Muscle of arm (tissue), 12 donors: ENCODE results near the gene DUOXA2. TPM values are rescaled to one million over a fixed set of nuclear protein-coding genes. Genes with fewer than 3 reads are reported as not detected.
"Not testable (repeated sequence)": the region's sequence is repeated elsewhere in the genome, so short reads cannot be mapped to it uniquely, and the experiment has no call there.

Experiments
- DNase-seq: peaks from one replicate; pipeline ENCODE4 v3.0.0-alpha.2; 2013
- polyA plus RNA-seq, 12 donors: library from polyadenylated mRNA; unstranded; fragments of 120-200 nt; gene quantifications; one replicate each; pipeline ENCODE4 v1.2.1, GENCODE V29; 2013; ENCODE audit not compliant: insufficient read length in 12 of 12

Gene DUOXA2
- polyA plus RNA-seq, 12 donors = 0.16 to 1.2 TPM; not detected in 10

DNA sequence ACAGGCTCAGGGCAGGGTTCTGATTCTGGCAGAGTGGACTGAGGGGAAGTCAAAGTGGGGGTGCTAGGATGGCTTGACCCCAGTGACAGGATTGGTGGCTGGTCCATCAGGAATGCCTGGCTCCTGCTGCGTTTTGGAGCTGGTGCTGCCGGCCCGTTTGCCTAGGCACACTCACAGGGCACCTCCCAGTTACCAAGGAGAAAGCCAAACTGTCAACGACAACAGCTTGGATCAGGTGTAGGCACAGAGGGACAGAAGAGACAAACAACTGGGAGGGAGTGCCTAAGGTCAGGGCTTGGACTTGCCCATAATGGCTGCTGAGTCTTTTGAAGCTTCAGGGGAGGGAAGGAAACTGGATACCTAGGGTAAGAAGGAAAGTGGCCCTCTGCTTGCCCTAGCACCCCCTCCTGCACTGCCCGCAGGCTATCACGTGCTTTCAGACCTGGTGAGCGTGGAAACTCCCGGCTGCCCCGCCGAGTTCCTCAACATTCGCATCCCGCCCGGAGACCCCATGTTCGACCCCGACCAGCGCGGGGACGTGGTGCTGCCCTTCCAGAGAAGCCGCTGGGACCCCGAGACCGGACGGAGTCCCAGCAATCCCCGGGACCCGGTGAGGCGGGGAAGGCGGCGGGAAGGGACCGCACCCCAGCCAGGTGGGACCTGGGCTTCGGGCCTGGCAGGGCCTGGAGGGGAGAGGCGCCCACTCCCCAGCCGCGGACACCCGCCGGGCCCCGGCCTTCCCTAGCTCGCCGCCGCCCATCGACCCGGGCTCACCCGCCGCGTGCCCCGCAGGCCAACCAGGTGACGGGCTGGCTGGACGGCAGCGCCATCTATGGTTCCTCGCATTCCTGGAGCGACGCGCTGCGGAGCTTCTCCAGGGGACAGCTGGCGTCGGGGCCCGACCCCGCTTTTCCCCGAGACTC is 20.8 kb downstream of the DUOXA2 start:
- DNase-seq = no peak

DNA sequence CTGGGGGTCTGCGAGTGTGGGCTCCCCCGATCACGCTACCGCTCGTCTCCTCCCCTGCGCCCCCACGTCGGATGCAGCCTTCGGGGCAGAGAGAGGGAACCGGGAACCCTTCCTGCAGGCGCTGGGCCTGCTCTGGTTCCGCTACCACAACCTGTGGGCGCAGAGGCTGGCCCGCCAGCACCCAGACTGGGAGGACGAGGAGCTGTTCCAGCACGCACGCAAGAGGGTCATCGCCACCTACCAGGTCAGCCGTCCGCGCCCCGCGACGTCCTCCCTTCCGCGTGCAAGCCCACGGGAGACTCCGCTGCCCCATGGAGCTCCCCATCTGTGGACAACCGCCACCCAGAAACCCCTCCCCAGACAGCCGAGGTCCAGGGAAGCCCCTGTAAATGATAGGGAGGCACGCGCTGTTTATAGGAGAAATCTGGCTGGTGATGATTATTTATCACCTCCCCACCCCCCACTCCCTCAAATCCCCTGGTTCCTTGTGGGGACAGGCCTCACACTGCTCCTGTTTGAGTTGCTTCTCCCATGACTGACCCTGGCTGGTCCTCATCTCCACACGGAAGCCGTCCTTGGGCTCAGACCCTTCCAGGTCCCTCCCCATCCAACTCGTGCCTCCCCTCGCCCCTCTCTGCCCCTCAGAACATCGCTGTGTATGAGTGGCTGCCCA is 21.7 kb downstream of the DUOXA2 start:
- DNase-seq = not testable (repeated sequence)

DNA sequence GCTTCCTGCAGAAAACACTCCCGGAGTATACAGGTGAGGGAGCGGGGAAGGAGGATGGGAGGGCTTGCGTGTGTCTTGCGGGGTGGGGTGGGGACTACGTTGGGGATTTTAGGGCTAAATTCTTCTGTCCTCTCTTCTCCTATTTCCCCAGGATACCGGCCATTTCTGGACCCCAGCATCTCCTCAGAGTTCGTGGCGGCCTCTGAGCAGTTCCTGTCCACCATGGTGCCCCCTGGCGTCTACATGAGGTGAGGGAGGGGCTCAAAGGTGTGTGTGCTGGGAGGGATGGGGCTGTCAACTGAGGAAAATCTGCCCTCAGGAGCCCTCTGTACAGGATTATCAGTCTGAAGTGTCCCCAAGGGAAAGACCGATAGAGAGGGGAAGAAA is 22.2 kb downstream of the DUOXA2 start:
- no peak for DNase-seq

DNA sequence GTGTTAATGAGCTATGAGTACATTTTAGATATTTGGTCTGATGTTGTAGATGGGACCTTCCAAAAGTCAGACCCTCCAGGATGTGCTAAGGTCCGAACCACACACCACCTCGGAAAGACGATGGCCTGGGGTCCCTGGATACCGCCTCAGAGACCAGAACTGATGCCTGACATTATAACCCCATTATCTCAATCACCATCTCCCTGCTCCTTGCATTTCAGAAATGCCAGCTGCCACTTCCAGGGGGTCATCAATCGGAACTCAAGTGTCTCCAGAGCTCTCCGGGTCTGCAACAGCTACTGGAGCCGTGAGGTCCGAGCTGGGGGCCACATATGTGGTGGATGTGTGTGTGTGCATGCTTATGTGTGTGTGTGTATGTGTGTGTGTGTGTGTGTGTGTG is 23.6 kb downstream of the DUOXA2 start:
- no peak for DNase-seq

DNA sequence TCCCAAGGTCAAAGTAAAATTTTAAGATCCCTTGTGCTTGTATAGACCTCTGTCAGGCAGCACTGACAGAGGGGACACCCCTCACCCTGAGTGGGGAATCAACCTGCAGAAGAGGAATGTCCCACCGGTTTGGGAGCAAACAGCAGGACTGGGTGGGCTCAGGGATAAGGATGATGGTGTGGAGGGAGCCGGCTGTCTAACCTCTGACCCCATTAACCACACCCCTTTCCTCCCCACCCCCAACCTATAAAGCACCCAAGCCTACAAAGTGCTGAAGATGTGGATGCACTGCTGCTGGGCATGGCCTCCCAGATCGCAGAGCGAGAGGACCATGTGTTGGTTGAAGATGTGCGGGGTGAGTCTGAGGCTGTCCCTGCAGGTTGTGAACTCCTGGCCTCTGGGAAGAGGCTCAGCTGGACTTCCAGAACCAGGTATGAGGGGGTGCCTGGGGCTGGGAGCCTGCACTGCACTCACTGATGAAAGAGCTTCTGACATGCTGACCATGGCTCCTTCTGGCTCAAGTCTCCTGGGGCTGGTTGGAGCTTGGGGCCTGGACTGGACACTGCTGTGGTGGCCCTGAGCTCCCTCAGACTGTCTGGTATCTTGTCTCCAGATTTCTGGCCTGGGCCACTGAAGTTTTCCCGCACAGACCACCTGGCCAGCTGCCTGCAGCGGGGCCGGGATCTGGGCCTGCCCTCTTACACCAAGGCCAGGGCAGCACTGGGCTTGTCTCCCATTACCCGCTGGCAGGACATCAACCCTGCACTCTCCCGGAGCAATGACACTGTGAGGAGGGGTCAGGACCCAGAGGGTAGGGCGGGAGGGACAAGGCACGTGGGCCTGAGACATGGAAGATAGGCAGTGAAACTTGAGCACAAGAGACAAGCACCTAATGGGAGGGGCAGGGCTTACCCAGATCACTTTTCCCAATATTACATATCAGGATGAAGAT is 25.0 kb downstream of the DUOXA2 start:
- no peak for DNase-seq

DNA sequence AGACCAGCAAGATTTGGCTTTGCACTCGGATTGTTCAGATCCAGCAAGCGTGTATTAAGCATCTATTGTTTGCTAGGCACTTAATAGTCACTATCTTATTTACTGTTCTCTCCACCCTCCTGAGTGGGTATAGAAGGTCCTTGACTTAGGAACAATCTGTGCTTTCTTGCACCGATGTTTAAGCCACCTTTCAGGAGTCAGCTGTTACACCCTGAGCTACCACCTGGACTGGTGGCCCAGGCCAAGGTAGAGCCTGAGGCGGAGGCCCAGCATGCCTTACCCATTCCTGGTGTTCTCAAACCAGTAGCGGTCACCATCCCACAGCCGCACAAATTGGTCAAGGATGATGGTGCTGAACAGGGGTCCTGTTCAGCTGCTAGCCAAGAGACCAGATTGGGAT is 25.6 kb downstream of the DUOXA2 start:
- no peak for DNase-seq

DNA sequence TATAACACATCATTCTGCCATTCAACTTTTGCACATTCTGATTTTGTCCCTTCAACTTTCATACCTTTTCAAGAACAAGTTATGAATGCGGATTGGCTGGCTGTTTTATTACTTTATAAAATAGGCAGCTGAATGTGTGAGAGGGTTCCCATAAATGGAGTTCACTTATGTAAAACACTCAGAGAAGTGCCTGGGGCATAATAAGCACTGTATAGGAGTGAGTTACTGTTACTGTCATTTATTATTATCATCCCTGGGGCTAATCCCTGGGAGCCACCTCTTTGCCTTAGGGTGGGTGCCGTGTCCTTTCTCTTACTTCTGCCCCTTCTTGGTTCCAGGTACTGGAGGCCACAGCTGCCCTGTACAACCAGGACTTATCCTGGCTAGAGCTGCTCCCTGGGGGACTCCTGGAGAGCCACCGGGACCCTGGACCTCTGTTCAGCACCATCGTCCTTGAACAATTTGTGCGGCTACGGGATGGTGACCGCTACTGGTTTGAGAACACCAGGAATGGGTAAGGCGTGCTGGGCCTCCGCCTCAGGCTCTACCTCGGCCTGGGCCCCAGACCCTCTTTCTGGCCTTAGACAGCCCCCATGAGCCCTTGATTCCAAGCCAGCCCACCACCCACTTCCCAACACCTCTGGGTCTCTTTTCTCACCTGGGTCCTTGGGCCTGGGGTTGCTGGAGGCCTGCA is 26.6 kb downstream of the DUOXA2 start:
- DNase-seq = no peak

DNA sequence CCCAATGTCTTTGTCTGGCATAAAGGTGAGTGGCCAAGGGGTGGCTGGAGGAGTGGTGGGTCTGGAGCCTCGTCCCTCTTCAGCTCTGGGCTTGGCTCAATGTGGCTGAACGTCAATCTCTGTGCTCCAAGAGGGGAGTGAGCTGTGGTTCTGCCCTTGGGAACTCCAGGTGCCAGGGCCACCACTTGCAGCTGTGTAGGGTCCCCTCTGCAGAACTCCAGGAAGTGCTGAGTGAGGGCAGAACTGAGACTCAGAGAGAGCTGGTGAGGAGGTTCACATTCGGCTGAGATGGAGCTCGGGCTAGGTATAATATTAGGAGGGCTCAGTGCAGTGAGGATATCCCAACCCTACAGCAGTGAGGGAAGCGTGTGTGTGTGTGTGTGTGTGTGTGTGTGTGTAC is 27.3 kb downstream of the DUOXA2 start:
- DNase-seq = no peak

- no peak for DNase-seq
Observed at GRCh38 chr15:45143056-45143455, 28.9 kb downstream of the DUOXA2 start.

DNA sequence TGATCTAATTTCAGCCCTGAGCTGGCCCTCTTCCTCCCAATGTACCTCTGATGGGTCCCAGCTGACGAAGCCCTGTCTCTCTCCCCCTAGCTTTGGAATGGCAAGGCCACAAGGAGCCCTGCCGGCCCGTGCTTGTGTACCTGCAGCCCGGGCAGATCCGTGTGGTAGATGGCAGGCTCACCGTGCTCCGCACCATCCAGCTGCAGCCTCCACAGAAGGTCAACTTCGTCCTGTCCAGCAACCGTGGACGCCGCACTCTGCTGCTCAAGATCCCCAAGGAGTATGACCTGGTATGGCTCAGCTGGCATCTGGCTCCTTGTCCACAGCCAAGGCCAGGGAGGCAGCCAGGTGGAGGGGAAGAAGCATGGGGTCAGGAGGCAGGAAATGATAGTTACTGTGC is 29.8 kb downstream of the DUOXA2 start:
- DNase-seq = no peak

GRCh38 chr15:45144775-45145174 is 30.6 kb downstream of the DUOXA2 start:
- no peak for DNase-seq

DNA sequence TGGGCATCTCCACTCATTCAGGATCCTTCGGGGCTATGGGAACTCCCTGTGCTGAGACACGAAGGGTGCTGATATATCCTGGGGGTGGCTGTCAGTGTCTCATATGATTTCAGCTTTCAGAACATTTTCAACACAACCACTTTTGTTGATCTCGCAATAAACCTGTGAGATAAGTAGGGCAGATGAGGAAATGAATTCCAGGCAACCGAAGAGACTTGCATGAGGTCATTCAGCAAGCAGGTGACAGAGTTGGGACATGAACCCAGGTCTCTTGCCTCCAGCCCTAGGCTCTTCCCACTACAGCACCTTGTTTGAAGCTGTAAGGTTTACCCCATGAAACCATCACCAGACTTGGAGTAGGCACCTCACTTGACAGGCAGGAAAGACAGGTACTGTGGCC is 32.3 kb downstream of the DUOXA2 start:
- DNase-seq = no peak

DNA sequence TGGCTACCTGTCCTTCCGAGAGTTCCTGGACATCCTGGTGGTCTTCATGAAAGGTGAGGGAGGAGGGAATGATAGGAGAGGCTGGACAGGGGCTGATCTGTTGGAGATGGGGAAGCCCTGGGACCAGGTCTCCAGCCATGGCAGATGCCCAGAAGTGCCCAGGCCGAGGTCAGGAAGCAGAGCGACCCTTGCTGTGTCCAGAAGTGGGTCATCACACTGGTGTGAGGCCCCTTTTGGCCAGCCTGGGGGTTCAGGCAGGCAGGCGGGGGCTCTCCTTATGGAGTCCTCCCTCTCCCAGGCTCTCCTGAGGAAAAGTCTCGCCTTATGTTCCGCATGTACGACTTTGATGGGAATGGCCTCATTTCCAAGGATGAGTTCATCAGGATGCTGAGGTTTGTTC is 33.5 kb downstream of the DUOXA2 start:
- DNase-seq = no peak

DNA sequence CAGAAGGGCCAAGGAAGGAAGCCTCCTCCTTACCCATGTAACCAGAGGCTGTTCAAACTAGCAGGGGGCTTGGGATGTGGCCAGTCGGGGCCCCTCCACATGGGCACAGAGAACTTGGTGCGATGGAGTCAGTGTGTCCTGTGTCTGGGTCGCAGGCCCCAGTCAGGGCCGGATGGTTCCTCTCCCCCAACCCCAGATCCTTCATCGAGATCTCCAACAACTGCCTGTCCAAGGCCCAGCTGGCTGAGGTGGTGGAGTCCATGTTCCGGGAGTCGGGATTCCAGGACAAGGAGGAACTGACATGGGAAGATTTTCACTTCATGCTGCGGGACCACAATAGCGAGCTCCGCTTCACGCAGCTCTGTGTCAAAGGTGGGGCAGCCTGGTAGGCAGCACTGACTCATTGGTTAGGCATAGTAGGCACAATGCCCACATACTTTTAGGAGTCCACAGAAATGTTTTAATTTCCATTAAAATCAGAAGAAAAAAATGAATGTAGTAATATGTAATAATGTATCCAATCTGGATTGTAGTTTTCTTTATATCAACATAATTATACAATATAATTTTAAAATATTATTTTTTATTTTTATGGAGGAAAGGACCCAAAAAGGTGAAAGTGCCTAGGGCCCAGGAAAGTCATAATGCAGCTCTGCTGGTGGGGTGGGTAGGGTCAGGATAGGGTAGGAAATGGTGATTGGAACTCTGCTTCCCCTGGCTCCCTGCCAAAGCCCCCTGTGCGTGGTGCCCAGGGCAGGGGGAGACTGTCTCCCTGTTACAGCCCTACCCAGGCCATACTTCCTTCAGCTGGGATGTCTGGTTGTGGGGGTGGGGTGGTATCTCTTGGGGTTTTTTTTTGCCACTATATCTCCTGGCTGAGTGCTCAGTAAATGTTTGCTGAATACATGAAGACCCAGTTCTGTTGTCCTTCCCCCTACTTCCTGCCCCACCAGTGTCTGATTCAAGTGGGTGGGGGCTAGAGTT is 34.2 kb downstream of the DUOXA2 start:
- DNase-seq = no peak

DNA sequence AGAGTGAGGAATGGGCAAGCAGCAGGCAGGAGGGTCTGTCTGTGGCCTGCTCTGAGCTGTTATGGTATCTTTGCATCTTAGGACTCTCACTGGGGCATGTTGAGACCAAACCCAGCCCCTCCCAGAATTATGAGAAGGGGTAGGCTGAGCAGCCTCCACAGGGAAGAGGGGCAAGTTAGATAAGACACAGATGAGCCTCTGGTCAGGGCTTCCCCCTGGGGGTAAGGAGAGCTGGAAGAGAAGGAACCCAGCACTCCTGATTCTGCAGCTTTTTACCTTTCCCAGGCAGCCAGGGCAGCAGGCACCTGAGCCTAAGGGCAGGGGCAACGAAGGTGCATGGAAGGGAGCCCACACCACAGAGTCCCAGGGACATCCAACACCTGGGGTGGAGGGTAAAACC is 34.9 kb downstream of the DUOXA2 start:
- no peak for DNase-seq

- no peak for DNase-seq
Observed at GRCh38 chr15:45150481-45150880, 36.4 kb downstream of the DUOXA2 start.

- DNase-seq = no peak
Observed at GRCh38 chr15:45150997-45151396, 36.9 kb downstream of the DUOXA2 start.

DNA sequence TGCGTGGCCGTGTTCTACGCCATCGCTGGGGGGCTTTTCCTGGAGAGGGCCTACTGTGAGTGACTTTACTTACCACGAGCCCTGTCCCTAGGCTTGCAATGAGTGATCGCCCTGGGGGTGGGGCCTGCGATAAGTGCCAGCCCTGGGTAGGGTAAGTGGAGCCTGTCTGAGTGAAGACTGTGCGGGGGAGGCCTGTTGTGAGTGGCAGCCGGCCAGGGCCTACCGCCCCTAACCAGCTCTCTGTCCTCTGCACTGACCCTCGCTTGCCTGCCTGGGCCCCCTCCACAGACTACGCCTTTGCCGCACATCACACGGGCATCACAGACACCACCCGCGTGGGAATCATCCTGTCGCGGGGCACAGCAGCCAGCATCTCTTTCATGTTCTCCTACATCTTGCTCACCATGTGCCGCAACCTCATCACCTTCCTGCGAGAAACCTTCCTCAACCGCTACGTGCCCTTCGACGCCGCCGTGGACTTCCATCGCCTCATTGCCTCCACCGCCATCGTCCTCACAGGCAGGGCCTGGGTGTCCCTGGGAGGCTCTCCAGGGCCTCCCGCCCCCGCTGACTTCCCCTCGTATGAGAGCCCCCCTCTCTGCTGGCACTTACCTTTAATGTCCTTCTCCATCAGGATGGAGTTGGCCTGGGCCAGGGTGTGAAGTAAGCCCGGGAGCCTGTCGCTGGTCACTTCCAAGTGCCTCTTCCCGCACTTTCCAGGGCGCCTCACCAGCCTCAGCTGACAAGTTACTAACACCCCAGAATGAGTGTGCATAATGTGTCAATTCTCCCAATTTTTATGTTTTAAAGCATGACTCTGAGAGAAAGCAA is 38.1 kb downstream of the DUOXA2 start:
- no peak for DNase-seq

DNA sequence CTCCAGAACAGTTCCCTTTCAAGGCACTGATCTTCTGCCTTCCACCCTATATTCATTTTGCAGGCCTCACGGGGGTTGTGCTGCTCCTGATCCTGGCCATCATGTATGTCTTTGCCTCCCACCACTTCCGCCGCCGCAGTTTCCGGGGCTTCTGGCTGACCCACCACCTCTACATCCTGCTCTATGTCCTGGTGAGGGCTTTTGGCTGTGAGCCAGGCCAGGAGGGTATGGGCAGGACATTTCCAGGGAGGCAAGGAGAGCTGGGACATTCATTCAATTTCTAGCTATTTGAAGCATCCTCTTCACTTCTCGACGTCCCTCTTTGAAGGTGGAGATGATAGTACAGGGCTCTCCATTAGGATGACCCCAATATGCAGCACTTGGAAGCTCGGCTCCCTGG is 41.6 kb downstream of the DUOXA2 start:
- no peak for DNase-seq
